Stimulated activated CD4-positive, alpha-beta T cell treated with anti-CD3 and anti-CD28 coated beads, Interleukin-1b, Interleukin-23, amount 100 ng/mL, for 1 hour (primary cell): Measurements from ENCODE around the gene BOK.
"Not testable (repeated sequence)": the region's sequence is repeated elsewhere in the genome, so short reads cannot be mapped to it uniquely, and the experiment has no call there.

Experiments used
- DNase-seq, 2 donors: peaks; one replicate each; pipeline ENCODE4 v3.0.0-alpha.2; 2020; ENCODE audit warnings: low read depth in 2 of 2

The BOK gene, protein sequence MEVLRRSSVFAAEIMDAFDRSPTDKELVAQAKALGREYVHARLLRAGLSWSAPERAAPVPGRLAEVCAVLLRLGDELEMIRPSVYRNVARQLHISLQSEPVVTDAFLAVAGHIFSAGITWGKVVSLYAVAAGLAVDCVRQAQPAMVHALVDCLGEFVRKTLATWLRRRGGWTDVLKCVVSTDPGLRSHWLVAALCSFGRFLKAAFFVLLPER

DNA sequence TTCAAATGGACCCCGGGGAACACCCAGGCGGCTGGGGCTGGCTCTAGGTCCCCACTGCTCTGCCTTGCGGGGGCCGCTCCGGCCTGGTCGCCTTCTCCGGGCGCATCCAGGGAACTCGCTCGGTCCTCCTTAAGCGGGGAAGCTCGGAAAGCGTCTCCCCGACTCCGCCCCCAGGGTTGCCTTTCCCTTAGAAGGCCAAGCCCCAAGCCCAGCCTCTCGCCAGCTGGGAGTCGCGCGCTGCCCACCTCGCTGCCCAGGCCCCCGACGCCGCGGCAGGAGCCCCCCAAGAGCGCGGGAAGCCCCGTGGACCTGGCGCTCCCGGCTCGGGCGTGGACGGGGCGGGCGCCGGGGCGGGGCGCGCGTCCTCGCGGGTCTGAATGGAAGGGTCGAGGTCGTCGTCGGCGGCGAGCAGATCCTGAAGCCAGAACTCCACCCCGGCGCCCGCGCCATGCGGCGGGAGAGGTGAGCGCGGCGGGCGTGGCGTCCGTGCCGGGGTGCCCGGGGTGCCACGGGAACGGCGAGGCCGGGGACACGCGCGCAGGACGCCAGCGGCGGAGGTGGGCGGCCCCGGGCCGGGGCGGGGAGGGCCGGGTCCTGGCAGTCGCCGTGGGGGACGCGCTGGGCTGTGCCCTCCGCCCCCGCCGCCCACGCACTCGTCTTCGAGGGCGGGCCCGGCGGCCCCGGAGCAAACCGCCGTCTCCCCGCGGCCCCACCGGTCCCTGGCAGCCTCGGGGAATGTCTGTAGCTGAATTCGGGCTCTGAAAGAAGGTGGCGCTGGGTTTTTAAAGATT, at the start of gene BOK:
TSS of gene BOK (plus strand) at position 214 of the 791 bp plus-strand sequence. CDS start 739 bp downstream, outside the sequence.
- DNase-seq = no peak

DNA sequence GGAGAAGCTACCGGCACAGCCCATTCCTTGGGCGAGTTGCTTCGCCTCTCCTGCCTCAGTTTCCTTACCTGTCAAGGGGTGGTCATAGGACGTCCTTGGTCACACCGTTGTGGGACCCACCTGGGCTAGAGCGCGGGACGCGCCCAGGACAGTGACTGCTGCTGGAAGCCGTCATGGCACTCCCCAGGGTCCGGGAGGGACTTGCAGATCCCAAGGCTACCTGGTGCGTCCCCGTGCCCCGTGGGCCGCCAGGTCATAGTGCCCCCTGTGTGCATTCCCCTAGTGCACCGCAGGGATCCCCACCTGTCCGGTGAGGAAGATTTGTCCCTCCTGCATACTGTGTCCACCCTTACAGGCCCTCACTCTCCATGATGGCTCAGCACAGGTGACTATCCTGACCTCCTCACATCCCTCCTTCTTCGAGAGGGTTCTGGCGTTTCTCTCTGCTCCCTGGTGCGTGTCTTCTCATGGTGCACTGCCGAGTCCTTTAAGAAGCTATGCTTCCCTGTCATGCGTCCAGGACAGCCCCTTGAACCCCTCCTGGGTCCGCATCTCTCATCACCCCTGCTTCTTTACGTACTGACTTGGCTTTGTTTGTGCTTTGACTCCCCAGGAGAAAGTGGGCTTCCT, 49.3 kb upstream of the BOK start:
- no peak for DNase-seq

DNA sequence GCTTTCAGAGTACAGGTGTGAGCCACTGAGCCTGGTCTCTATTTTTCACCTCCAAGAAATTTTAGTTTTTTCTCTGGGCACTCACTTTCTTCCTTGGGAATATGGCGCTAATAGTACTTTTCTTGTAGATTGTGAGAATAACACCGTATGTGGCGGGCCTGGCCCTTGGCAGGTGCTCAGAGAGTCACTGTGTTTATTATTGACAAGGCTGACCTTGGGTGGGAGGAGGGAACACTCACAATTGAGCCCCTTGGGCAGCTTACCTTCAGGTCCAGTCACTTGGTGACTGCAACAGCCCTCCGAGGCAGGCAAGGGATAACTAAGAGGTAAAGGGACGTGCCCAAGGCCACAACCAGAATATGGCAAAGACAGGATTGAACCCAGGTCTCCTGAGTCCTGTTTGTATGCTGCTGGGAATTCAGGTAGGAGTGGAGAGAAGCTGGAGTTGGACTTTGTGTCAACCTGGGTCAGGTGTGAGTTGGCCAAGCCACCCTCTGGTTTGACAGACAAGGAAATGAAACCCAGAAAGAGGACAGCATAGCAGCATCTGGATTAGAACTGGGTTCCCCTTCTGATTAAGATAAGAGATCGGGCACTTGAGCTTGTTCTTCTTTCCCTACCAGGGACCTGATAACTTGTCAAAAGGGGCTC, 47.3 kb upstream of the BOK start:
- DNase-seq = no peak

DNA sequence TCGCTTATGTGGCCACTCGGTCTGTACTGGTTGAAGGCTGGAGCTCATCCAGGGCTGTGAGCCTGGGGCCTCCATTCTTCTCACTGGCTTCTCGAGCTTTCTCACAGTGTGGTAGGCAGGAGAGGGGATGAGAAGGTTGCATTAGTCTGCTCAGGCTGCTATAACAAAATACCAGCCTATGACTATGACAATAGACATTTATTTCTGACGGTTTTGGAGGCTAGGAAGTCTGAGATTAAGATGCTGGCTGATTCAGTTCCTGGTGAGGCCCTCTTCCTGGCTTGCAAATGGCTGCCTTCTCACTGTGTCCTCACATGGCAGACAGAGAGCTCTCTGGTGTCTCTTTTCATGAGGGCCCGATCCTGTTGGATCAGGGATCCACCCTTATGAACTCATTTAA, 44.0 kb upstream of the BOK start:
- DNase-seq = no peak

DNA sequence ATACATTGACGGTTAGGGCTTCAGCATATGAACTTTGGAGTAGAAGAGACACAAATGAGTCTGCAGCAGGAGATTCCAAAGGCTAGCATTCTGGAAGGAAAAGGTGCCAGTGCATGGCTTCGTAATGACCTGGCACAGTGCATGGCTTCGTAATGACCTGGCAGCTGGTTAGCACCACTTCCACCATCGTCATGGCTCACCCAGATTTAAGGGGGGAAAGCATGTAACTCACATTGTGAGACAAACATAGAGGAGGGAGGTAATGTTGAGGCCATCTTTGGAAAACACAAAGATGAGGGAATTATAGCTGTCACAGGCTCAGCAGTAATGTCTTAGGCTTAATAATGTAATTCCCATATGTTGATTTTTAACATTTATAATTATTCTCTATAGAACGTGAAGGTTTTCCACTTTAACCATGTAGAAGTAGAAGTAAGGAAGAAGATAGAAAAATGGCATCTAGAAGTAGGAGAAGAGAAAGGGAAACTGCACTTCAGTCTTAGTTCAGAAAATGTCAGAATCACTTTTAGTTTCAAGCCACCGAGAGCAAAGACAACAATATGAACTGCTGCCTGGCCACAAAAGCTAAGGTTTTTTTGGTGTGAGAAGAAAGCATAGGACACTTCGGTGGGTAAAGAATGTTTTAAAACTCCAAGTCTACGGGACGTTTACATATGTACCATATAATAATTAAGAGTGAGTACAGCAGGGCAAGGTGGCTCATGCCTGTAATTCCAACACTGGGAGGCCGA, 43.4 kb upstream of the BOK start:
- DNase-seq = no peak

DNA sequence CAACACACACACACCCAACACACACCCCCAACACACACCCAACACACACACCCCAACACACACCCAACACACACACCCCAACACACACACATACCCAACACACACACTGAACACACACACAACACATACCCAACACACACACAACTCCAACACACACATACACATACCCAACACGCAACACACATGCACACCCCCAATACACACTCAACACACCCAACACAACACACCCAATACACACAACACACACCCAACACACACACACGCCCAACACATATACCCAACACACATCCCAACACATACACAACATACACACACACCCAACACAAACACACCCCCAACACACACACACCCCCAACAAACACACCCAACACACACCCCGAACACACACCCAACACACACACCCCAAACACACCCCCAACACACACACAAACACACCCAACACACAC, 42.0 kb upstream of the BOK start:
- DNase-seq = no peak

DNA sequence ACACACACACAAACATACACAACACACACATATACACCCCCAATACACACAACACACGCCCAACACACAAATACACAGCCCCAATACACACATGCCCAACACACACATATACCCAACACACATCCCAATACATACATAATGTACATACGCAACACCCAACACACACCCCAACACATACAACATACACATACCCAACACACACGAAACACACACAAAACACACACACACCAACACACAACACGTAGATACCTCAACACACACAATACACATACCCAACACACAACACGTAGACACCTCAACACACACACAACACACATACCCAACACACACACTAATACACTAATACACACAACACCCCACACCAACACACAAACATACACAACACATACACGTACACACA, 41.2 kb upstream of the BOK start:
- no peak for DNase-seq

DNA sequence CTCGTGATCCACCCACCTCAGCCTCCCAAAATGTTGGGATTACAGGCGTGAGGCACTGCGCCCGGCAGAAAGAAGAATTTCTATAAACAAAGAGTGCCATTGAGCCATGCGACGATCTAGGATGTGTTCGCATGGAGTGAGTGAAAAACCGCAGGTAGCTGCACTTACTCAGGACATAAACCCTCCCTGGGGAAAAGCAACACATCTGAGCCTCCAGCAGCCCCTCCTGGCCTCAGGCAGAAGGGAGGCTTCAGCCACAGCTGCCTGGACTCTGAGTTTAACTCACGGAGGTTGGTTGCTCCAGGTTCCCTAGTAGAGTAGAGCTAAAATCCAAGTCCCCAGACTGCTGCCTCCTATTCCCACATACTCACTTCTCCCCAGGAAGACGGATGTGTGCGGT, 38.9 kb upstream of the BOK start:
- DNase-seq = no peak

DNA sequence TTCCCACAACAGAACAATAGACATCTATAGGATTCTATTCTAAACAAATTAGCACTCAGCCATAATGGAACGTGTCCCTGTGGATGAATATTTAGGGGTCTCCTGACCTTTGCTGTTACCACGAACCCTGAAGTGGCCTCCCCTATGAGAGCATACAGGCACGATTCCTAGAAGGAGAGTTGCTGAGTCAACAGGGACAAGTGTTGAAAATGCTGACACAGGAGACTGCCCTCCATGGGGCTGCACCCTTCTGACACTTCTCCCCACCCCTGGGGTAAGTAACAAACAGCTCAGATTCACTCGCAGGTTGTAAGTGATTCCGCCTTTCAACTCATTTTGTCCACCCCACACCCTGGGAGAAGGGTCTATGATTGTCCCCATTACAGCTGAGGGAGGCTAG, 36.1 kb upstream of the BOK start:
- DNase-seq = no peak

DNA sequence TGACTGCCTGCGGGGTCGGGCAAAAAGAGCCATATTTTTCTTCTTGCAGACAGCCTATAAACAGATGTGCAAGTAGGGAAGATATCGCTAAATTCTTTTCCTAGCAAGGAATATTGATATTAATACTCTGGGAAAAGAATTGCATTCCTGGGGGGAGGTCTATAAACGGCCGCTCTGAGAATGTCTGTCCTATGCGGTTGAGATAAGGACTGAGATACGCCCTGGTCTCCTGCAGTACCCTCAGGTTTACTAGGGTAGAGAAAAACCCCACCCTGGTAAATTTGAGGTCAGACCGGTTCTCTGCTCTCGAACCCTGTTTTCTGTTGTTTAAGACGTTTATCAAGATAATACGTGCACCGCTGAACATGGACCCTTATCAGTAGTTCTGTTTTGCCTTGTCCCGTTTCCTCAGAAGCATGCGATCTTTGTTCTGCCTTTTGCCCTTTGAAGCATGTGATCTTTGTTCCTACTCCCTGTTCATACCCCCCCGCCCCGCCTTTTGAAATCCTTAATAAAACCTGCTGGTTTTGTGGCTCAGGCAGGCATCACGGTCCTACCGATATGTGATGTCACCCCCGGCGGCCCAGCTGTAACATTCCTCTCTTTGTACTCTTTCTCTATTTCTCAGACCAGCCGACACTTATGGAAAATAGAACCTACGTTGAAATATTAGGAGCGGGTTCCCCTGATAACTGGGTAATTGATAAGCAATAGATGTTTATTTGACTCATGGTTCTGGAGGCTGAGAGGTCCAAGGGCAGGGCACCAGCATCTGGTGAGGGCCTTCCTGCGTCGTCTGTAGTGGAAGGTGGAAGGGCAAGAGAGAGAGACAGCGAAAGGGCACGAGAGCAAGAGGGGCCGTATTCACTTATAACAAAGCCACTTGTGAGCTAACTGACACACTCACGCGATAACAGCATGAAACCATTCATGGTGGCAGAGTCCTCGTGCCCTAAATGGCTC, 32.4 kb upstream of the BOK start:
- DNase-seq = not testable (repeated sequence)

DNA sequence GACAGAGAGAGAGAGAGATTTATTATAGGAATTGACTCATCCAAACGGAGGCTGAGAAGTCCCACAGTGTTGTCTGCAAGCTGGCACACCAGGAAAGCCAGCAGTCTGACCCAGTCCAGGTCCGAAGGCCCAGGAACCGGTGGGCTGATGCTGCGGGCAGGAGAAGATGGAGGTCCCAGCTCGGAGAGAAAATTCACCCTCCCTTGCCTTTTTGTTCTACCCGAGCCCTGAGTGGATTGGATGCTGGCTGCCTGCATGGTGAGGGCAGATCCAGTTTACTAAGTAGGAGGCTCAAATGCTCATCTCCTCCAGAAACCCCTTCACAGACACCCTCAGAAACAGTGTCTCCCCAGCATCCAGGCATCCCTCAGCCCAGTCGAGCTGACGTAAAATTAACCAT, 28.0 kb upstream of the BOK start:
- DNase-seq = no peak

DNA sequence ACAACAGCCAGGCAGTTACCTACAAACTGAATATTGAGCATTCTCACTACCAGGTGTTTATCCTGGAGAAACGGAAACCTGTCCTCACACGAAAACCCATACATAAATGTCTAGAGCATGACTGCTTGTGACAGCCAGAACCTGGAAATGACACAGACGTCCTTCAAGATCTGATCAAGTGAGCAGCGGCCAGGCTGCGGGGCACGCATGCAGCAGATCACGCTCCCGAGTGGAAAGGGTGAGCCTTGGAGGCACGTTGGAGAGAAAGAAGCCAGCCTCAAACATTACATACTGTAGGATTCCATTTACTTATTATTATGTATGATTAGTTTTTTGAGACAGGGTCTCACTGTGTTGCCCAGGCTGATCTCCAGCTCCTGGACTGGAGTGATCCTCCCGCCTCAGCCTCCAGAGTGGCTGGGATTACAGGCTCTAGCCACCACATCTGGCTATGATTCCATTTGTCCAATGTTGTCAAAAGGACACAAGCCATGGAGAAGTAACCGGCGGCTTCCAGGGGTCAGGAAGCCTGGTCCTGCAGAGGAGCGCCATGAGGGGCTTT, 27.3 kb upstream of the BOK start:
- no peak for DNase-seq

DNA sequence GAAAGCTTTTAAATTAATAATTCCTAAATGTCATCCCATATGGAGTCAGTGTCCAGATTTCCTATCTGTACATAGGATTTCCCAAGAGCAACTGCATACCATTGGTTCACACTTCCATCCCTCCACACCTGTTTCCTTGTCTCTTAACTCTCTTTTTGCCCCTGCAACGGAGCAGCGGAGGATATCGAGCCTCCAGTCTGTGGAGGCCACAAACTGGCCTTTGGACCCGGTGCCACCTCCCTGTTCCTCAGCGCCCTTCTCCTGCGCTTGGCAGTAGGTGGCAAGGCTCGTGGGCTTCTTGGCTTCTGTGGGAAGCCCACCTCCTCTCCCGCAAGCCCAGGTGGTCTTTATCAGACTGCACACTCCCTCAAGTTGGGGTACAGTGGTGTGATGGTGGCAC, 26.4 kb upstream of the BOK start:
- no peak for DNase-seq

DNA sequence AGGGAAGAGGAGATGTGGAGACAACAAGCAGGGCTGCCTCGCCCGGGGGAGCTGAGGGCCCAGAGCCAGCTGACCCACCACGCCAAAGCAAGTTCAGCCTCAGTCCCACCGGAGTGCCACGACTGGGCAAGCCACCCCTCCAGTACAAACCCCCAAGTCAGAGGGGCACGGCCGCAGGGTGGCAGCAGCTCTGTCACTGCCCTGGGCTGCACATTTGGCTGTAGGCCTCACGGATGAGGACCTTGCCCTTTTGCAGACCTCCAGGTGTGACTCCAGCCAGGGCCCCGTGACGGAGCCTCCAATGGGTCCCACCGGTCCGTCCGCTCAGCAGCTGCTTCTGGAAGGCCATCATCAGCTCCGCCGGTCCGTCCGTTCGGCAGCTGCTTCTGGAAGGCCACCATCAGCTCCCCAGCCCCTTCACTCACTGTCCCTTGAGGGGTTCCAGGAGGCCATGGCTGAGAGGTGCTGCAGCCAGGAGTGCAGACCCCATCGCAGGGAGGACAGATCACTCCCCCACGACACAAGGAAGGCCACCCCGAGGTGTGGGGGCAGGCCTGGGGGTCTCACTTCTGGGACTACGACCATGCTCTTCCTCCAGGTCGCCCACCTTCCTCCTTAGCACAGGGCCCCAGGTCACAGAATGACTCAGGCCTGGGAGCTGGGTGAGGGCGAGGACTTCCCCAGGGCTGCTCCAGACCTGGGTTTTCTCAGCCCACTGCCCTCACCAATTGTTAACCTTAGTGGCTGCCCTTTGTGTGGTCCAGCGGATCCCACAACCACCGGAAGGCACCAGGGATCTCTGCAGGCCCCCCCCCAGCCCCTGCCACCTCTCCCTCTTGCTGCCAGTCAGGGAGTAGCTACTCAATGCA, 25.6 kb upstream of the BOK start:
- no peak for DNase-seq

DNA sequence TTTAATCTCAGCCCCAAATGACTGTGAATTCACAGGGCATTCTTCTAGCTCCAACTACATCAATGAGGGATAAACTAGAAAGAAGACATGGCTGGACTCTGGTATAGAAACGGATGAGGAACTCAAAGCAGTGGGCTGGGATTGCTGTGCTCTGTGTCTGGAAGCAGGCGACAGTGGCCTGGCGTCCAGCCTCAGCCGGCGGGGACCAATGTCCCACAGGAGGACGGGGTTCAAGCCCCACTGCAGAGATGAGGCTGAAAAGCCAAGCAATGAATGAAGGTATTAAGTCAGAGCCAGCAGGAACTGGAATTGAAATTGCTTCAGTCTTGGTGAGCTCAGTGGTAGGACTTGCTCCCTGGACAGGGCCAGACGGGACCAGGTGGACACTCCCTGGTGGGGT, 24.3 kb upstream of the BOK start:
- DNase-seq = no peak

DNA sequence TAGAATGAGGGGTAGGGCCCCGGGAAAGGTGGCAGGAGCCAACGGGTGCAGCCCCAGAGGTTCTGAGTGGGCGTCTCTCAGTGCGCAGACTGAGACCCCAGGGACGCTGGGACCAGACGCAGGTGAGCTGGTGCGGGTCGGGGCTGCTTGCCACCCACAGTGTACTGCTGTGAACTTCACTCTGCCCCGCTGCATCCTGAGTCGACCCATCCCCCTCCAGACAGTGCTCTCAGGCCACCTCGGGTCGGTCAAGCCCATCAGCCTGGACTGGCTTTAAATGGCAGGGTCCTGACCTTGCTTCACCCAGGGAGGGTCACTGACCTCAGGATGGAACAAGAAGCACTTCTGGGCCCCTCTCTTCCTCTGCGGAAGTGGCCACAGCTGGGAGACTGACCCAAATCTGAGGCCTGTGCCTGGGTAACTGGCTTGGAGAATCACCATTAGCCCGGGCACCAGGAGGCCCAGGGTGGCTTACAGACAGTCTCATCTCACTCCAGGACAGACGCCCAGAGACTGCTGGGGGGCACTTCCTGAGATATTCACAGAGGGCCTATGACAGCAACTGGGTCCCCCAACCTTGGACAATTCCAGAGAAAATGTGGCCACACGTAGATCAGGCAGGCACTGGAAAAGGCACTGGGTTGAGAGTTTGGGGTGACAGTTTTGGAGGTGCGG, 23.7 kb upstream of the BOK start:
- no peak for DNase-seq

DNA sequence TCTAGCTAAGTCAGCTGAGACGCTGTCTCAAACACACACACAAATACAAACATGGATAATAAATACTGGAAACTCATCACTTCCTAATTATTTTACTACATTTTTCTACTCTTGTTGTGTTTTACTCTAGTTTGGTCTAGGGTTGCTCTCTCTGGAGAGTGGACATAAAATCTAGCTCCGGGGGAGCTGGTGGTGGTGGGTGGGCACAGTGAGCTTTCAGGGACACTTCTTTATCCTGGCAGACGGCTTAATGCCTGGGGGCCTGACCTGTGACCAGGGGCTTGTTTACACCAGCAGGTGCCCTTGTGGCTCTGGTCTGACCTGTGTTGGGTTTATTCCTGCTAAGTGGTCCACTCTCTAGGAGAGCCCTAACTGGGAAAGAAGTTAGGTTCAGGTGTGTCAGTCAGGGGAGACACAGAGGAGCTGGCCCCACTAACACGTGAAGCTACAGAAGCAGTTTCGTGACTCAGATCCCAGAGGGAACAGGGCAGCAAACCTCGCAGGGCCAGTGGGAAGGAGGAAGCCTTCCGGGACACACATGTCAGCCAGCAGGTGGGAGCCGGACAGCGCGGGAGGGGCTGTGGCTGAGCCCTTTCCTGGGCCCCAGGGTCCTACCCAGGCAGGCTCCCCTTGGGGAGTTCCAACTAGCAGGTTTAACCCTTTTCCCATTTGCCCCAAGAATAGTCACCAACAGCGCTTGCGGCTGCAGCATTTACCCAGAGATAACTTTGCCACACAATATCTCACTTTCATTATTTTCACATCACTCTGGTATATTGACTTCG, 22.5 kb upstream of the BOK start:
- DNase-seq = no peak
